D341Med (cell line): ENCODE results near the gene OR52J3.
"Not testable (repeated sequence)": the region's sequence is repeated elsewhere in the genome, so short reads cannot be mapped to it uniquely, and the experiment has no call there.

Experiments used
- DNase-seq: peaks from one replicate; pipeline ENCODE4 v3.0.0; 2012; ENCODE audit warnings: low spot score

OR52J3 gene

GRCh38 chr11:5046226-5046625, at the start of gene OR52J3:
TSS of gene OR52J3 (plus strand) at chr11:5046526. CDS start at chr11:5046526, 0 bp downstream.
- DNase-seq: no peak

DNA sequence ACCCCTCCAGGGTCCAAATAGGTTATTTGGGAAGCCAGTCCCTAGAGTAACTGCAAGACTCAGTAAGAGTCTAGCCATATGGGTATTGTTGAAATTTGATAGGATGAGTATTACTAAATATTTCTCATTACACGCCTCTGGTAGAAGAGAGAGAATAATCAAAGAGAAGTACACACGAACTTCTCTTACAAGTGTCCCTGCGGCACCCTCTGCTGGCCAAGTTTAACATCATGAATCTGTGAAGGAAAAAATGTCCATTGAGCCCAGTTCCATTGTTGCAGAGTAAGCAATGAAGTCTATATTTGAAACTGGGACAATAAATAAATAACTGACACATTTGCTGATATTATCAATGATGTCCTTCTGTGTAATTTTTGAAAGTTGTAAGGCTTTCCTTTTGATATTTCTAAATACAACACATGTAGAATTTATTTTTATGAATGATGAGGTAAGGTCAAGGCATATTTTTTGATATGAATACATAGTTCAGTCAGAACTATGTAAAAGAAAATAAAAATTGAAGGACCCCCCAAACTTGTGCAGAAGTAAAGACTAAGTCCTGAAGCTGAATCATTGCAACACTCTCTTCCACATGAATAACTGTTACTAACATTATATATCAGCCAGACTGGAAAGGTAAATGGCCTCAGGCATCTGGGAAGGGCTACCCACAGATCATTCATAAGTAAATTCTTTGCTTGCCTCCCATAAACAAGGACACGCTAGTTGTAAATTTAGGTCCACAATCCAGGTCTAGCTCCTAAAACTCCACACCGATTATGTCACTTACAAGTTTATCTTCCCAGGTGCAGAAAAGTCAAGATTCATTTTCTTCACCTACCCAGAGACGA, 41.7 kb upstream of the OR52J3 start:
- DNase-seq: no peak

DNA sequence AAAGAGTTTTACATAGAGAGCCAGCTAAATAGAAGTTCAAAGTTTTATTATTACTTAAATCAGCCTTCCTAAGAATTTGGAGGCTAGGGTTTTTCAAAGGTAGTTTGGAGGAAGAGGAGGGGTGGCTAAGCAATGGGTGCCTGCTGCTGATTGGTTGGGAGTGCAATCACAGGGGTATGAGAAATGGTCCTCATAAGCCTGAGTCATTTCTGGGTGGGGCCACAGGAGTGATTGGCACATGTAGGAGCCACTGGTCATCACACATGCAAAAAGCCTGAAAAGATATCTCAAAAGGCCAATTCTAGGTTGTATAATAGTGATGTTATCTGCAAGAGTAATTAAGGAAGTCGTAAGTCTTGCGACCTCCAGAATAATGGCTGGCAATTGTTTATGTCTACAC, 38.8 kb upstream of the OR52J3 start:
- no peak for DNase-seq

GRCh38 chr11:5011254-5011653, 35.1 kb upstream of the OR52J3 start:
- DNase-seq: no peak

DNA sequence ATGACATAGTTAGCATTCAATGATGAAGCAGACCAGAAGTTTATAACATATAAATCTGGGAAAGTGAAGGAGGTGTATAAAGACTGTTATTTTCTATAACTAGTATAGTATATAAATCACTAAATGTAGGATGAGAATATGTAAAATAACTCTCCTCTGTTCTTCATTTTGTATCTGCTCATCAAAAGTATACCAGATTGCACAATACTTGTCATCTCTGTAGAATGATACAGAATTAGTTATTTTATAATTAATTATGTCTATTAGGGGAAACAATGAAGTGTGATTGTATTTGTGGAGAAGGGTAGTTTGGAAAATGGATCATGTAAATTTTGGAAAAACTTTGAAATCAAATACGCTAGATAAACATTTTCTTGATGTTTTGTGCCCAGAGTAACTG, 33.3 kb upstream of the OR52J3 start:
- no peak for DNase-seq

DNA sequence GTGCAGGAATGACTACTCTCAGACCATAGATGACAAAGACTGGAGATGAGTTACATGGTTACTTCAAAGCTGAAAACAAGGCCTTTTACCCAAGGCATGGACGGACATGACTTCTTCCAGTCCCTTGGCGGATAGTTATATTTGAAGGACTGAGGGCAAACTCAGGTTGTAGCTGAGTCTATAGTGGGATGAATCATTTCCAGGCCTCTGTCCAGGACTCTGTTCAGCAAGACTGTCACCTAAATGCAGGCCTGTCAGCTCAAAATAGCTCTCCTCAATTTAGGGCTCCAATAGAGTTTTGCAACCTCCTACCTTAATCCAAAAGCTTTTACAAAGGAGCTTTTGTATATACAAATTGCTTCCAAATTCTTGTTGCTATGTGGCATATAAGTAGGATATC, 24.3 kb upstream of the OR52J3 start:
- DNase-seq: no peak

DNA sequence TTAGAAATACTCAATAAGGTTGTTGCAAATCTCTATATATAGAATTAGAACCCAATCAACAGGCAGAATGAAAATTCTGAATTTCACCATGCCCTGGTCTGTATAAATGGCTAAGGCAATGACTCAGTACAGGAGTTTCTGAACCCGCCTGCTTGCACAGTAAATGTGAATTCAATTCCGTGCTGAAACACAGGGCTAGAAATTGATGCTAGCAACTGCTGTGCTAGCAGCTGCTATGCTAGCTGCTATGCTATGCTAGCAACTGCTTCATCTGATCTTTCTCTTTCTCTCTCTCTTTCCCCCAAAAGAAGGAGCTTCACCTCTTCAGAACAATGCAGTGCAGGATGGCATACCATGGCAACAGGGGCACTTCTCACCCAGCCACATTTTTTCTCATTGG, 9.7 kb upstream of the OR52J3 start:
- no peak for DNase-seq

DNA sequence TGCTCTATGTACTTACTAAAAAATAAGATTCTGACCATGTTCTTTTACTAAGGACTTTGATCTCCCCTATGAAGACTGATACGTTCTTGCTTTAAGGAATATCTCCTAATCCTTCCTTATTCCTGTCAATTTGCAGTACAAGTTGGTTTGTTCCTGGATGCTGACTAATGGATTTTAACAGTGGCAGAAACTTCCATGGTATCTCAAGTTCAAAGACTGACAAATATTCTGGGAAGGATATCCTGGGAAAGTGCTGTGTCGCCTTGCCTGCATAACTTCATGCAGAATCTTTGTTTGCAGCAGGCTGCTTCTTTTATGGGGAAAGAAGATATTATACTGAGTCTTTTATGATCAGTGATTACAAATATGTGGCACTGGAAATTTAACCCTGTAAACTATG, 8.4 kb upstream of the OR52J3 start:
- no peak for DNase-seq

DNA sequence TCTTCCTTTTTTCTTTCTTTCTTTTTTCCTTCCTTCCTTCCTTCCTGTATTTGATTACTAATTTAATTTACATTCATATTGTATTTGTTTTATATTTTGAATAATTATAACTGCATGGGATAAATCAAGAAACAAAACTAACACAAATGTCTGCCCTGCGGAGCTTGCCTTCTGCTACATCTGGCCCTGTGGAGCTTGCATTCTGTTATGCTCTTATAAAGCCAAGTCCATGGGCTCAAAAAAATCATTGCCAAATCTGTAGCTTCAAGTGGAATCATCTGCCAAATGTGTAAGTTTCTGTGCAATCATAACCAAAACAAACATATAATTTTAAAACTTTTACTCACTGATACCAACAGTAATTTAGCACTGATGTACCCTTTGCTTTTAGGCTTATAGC, 8.0 kb upstream of the OR52J3 start:
- DNase-seq: no peak

GRCh38 chr11:5040876-5041275, 5.5 kb upstream of the OR52J3 start:
- DNase-seq: no peak

DNA sequence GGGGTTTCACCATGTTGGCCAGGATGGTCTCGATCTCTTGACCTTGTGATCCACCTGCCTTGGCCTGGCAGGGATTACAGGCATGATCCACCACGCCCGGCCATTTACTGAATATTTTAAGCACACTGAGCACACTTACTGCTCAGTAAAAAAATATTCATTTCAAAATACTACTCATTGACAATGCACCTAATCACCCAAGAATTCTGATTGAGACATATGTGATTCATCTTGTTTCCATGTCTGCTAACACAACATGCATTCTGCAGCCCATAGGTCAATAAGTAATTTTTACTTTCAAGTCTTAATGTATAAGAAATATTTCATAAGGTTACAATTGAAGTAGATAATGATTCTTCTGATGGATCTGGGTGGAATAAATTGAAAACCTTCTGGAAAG, 4.2 kb upstream of the OR52J3 start:
- no peak for DNase-seq

DNA sequence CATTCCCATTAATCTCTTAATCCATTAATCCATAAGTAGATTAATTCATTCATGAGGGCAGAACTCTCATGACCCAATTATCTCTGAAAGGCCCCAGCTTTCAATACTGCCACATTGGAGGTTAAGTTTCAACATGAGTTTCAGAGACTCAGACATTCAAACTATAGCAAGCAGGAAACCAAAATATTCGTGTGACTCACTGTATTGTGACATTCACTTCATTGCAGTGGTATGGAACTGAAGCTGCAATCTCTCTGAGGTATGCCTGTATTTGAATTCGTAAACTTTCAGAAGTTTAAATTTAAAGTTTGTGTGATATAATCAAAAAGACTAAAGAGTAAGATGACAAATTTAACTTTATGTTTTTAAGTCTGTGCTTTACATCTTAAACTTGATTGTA, 2.9 kb upstream of the OR52J3 start:
- DNase-seq: no peak

DNA sequence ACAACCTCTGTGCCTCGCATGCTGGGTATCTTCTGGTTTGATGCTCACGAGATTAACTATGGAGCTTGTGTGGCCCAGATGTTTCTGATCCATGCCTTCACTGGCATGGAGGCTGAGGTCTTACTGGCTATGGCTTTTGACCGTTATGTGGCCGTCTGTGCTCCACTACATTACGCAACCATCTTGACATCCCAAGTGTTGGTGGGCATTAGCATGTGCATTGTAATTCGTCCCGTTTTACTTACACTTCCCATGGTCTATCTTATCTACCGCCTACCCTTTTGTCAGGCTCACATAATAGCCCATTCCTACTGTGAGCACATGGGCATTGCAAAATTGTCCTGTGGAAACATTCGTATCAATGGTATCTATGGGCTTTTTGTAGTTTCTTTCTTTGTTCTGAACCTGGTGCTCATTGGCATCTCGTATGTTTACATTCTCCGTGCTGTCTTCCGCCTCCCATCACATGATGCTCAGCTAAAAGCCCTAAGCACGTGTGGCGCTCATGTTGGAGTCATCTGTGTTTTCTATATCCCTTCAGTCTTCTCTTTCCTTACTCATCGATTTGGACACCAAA, 516 bp downstream of the OR52J3 start:
- no peak for DNase-seq

GRCh38 chr11:5058679-5059078, 12.4 kb downstream of the OR52J3 start:
- DNase-seq: not testable (repeated sequence)

DNA sequence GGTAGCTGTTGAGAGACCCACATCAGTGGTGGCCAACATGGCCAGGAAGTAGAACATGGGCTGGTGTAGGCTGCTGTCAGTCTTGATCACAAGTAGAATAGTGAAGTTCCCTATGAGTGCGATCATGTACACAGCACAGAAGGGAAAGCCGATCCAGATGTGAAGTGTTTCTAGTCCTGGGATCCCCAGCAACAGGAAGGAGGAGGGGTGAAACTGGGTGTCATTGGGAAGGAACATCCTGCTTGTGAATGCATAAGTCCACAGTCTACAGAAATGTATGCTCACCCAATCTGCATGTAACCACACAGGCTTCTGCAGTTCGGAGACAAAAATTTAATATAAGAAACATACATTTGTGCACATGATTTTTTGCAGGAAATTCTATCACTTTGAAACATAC, 13.1 kb downstream of the OR52J3 start, which contains the start of gene OR52E2:
TSS of gene OR52E2 (minus strand) at position 237 of the 400 bp plus-strand sequence. CDS start at position 237, 0 bp downstream.
- DNase-seq: no peak

GRCh38 chr11:5065027-5065426, 18.7 kb downstream of the OR52J3 start:
- DNase-seq: no peak

DNA sequence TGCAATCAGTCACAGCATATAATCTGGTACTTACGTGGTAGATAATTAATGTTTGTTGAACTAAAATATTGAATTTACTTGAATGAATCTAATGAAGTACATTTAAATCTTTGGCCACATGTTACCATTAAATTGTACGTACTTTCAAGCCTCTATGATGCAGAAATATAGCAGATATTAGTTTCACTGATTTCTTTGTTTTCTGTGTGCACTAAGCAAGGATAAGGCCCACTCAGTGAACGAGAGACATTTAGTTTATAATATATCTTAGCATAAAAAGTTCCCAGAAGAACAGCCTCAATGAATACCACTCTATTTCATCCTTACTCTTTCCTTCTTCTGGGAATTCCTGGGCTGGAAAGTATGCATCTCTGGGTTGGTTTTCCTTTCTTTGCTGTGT, 22.9 kb downstream of the OR52J3 start, which contains the start of gene OR52E1:
TSS of gene OR52E1 (plus strand) at position 301 of the 400 bp plus-strand sequence.
- DNase-seq: no peak

- DNase-seq: no peak
Measured at GRCh38 chr11:5071799-5072198, 25.5 kb downstream of the OR52J3 start.

GRCh38 chr11:5081405-5081804, 35.1 kb downstream of the OR52J3 start:
- DNase-seq: no peak

DNA sequence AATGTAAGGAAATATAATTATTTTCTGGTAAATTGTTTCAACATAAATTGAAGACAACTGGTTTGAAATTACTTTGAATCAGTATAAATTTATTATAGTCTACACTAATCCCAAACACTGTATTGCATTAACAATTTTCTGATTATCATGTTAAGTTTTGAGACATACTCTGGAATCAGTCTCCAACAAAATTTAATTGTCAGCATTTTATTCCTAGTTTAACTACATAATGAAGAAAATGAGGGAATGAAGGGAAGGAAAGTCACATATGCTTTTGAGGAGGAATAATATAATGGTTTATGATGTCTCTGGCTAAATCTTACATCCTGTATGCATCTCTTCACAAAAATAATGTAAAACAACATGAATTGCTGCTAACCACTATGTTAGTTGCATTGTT, 37.3 kb downstream of the OR52J3 start:
- no peak for DNase-seq

- no peak for DNase-seq
Measured at GRCh38 chr11:5088556-5088955, 42.2 kb downstream of the OR52J3 start.

DNA sequence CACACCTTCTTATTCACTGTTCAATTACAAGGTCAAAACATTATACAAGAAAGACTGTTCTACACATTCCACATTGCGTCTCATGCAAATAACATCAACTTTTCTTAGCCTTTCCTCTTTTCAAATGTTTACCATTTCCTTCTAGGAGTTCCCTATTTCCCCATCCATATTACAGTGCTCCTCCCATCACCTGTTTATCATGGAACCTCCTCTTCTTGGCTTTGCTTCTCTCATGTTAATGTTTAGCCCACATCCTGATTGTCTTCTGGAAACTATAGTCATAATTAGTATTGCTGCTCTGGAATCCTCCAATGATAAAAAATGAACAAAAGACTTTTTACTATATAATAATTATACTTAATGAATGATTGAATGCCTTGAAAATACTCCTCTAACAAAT, 44.3 kb downstream of the OR52J3 start:
- DNase-seq: no peak

- DNase-seq: no peak
Measured at GRCh38 chr11:5092821-5093585, 46.7 kb downstream of the OR52J3 start.
